Peyer's patch (tissue), 4 donors: ENCODE data around the gene TRIM5. TPM values are rescaled to one million over a fixed set of nuclear protein-coding genes. Genes with fewer than 3 reads are reported as not detected.
"Not testable (repeated sequence)": the region's sequence is repeated elsewhere in the genome, so short reads cannot be mapped to it uniquely, and the experiment has no call there.

ENCODE experiments used
- DNase-seq, 3 donors: peaks; one replicate each; pipeline ENCODE4 v3.0.0-alpha.2; 2017 to 2019
- H3K27ac ChIP-seq, 4 donors: fragments of 200-600 bp; sonication (generic); one replicate each; pipeline ENCODE4 v1.5.1; 2016 to 2019
- H3K27me3 ChIP-seq, 2 donors: fragments of 200-600 bp; sonication (generic); one replicate each; pipeline ENCODE4 v1.5.1; 2019
- H3K36me3 ChIP-seq, 3 donors: fragments of 200-600 bp; sonication (generic); one replicate each; pipeline ENCODE4 v1.5.1; 2016 to 2019
- H3K4me1 ChIP-seq, 4 donors: fragments of 200-600 bp; sonication (generic); one replicate each; pipeline ENCODE4 v1.5.1; 2016 to 2019
- H3K4me3 ChIP-seq, 4 donors: fragments of 200-600 bp; sonication (generic); 1 replicate in 3 of 4; 2 replicates in 1 of 4; pipeline ENCODE4 v1.5.1; 2016 to 2019; ENCODE audit warnings: mild to moderate bottlenecking in 1 of 4
- H3K9me3 ChIP-seq, 4 donors: fragments of 200-600 bp; sonication (generic); one replicate each; pipeline ENCODE4 v1.5.1; 2016 to 2019; ENCODE audit warnings: mild to moderate bottlenecking in 1 of 4
- POLR2A ChIP-seq, 2 donors: fragments of 450-650 bp; IDR thresholded peaks; one replicate each; pipeline ENCODE4 v1.5.1; 2017; ENCODE audit warnings: antibody characterized with exemption in 2 of 2, mild to moderate bottlenecking in 2 of 2, moderate library complexity in 2 of 2
- total RNA-seq, 4 donors: library from RNA; depleted of rRNA; stranded (reverse); fragments of >200 nt; gene quantifications; one replicate each; pipeline ENCODE4 v1.1.0, GENCODE V29; 2016
- TF ChIP-seq, protein P1 (sequence below), 6 experiments: fragments of 450-650 bp in 4 of 6; fragments of 200-600 bp in 2 of 6; sonication (generic) in 1 of 6; IDR thresholded peaks; one replicate each; pipeline ENCODE4 v1.5.1; 2017 to 2019; ENCODE audit warnings: antibody characterized with exemption in 6 of 6, mild to moderate bottlenecking in 3 of 6, moderate library complexity in 1 of 6

The TRIM5 gene, protein sequence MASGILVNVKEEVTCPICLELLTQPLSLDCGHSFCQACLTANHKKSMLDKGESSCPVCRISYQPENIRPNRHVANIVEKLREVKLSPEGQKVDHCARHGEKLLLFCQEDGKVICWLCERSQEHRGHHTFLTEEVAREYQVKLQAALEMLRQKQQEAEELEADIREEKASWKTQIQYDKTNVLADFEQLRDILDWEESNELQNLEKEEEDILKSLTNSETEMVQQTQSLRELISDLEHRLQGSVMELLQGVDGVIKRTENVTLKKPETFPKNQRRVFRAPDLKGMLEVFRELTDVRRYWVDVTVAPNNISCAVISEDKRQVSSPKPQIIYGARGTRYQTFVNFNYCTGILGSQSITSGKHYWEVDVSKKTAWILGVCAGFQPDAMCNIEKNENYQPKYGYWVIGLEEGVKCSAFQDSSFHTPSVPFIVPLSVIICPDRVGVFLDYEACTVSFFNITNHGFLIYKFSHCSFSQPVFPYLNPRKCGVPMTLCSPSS
- 10 to 100 TPM in 3 of 4 donors, 1 to 10 TPM in 1; 8.1 to 55.3 (median 21.3) TPM for total RNA-seq

DNA sequence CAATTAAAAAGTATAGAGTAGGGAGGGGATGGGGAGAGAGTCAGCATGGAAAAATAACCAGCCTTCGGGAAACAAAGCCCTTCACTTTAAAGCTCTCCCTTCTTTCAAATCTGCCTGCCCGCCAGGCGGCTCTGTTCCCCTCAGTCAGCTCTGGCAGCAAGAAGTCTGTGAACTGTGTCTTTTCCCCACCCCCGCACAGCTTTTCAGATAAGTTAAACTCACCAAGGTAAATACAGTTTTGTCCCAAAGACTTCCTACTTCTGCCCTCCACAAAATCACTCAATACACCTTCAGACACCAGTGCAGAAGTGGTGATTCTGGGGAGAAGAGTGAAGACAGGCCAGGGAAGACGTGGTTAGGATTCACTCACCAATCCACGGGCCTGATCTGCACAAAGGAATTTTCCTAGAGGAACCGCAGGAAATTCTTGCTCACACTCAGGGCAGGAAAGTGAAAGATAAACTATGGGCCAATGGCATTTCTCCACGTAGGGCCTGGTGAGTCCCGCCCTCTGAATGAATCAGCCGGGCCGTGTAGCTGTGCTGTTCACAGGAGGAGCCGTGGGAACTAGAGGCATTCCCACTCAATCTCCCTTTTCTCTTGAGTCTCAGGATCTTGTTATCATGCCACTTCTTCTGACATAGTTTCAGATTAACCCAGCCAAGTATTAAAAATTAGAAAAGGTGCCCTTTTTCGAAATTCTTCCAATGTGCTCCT lies at the start of gene TRIM5:
TRIM5 (minus strand) TSS at position 429 of the 717 bp plus-strand sequence. CDS start 4,897 bp downstream, outside the sequence.
- Histone ChIP-seq H3K27me3 (no peaks in the 10 kb centered on the region), H3K27ac (peak within 1 kb of the TSS; percentile 76 to 88 (median 84)), H3K9me3 (no peaks in the 10 kb centered on the region), H3K4me1 (peaks cover 0 to 15% (median 6%) of the 10 kb centered on the region in 4 donors), H3K4me3 (peak within 1 kb of the TSS; percentile 43 to 60 (median 50)), H3K36me3 (peaks cover 0 to 2% (median 0%) of the 10 kb centered on the region in 3 donors)
- peak; percentile 83 to 94 (median 91) for DNase-seq
- TF ChIP-seq, protein P1, sequence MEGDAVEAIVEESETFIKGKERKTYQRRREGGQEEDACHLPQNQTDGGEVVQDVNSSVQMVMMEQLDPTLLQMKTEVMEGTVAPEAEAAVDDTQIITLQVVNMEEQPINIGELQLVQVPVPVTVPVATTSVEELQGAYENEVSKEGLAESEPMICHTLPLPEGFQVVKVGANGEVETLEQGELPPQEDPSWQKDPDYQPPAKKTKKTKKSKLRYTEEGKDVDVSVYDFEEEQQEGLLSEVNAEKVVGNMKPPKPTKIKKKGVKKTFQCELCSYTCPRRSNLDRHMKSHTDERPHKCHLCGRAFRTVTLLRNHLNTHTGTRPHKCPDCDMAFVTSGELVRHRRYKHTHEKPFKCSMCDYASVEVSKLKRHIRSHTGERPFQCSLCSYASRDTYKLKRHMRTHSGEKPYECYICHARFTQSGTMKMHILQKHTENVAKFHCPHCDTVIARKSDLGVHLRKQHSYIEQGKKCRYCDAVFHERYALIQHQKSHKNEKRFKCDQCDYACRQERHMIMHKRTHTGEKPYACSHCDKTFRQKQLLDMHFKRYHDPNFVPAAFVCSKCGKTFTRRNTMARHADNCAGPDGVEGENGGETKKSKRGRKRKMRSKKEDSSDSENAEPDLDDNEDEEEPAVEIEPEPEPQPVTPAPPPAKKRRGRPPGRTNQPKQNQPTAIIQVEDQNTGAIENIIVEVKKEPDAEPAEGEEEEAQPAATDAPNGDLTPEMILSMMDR (IDR thresholded peaks at IDR 0.05), result peak; percentile 27 to 71 (median 60)
- TF ChIP-seq POLR2A (IDR thresholded peaks at IDR 0.05), result peak in 1 of 2 donors; percentile 65

DNA sequence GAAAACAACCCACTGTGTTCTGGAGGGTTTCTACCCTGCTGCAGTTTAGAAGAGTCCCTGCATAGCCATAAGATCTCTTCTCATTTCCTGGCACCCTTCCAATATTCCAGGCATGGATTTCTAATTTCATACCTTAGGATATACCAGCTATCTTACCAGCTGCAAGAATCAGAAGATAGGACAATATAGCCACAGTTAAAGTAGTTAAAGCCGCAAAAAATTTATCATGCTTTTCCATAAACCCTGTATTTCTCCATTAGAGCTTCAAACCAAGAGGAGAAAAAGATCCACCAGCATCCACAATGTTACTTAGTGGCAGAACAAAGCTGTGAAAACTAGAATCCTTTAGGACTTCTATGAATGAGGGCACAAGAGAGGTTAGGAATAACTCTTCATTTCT lies 42.8 kb upstream of the TRIM5 start:
- no peaks in the 10 kb centered on the region for H3K9me3 ChIP-seq
- H3K4me1 ChIP-seq, result no peaks in the 10 kb centered on the region
- H3K27ac ChIP-seq, result no peak overlapping the region
- no peak for DNase-seq
- H3K4me3 ChIP-seq, result no peak overlapping the region
- no peaks in the 10 kb centered on the region for H3K36me3 ChIP-seq
- TF ChIP-seq, protein P1 (IDR thresholded peaks at IDR 0.05), result no peak
- no peak for TF ChIP-seq POLR2A (IDR thresholded peaks at IDR 0.05)
- H3K27me3 ChIP-seq, result no peaks in the 10 kb centered on the region

DNA sequence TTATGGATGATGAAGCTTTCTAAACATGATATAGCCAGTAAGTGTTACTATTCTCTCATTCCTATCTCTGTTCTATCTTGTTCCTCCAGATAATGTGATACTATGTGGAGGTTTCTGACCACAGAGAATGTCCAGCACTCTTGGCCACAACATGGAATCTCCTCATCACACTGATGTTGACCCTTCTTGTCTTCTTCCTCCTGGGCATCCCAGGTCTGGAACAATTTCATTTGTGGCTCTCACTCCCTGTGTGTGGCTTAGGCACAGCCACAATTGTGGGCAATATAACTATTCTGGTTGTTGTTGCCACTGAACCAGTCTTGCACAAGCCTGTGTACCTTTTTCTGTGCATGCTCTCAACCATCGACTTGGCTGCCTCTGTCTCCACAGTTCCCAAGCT lies 41.5 kb upstream of the TRIM5 start:
- TF ChIP-seq, protein P1 (IDR thresholded peaks at IDR 0.05), result no peak
- no peak for TF ChIP-seq POLR2A (IDR thresholded peaks at IDR 0.05)
- Histone ChIP-seq H3K27ac (no peak overlapping the region), H3K4me1 (no peaks in the 10 kb centered on the region), H3K27me3 (no peaks in the 10 kb centered on the region), H3K4me3 (no peak overlapping the region), H3K36me3 (no peaks in the 10 kb centered on the region), H3K9me3 (no peaks in the 10 kb centered on the region)
- DNase-seq, result no peak

DNA sequence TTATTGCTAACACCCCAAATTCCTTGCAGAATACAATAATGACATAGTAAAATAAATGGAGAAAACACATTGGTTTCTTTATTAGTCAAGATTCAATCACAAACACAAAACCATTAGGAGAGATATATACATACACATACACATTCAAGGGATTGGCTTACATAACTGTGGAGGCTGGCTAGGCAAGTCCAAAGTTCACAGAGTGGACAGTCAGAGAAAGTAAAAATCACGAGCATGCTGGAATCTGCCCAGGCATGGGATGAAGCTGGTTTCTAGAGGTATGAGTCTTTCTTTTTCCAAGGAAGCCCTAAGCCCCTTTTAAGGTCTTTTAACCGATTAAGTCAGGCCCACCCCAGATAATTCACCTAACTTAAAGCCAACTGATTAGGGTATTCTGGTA lies 37.7 kb upstream of the TRIM5 start:
- DNase-seq, result no peak
- no peaks in the 10 kb centered on the region for H3K36me3 ChIP-seq
- no peaks in the 10 kb centered on the region for H3K4me1 ChIP-seq
- no peak overlapping the region for H3K4me3 ChIP-seq
- H3K27ac ChIP-seq, result no peak overlapping the region
- no peaks in the 10 kb centered on the region for H3K27me3 ChIP-seq
- TF ChIP-seq POLR2A (IDR thresholded peaks at IDR 0.05), result no peak
- TF ChIP-seq, protein P1 (IDR thresholded peaks at IDR 0.05), result no peak
- no peaks in the 10 kb centered on the region for H3K9me3 ChIP-seq

DNA sequence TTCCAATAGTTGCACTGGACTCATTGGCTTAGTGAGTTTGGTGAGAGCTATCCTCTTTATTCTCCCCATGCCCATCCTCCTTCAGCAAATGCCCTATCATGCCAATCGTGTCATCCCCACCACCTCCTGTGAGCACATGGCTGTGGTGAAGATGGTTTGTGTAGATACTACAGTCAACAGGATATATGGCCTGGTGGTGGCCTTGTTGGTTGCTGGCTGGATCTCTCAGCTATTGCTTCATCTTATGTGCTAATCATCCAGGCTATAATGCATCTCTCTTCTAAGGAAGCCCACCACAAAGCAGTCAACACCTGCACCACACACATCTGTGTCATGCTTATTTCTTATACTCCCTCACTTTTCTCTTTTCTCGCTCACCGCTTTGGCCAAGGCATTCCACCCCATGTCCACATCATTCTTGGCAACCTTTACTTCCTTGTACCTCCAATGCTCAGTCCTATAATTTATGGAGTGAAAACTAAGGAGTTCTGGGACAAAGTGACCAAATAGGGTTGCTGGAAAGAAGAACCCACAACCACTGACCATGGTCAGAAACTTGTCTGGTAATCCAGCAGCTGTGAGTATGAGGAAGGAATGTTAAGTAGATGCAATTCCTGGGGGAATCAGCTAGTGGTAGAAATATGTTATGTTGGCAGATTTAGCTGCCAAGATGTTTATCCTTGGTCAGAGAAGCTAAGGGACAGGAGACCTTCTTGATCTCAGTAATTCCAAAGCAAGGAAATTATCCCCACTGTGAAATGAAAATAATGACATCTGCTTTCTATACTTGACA lies 35.0 kb upstream of the TRIM5 start:
- H3K4me1 ChIP-seq, result no peaks in the 10 kb centered on the region

DNA sequence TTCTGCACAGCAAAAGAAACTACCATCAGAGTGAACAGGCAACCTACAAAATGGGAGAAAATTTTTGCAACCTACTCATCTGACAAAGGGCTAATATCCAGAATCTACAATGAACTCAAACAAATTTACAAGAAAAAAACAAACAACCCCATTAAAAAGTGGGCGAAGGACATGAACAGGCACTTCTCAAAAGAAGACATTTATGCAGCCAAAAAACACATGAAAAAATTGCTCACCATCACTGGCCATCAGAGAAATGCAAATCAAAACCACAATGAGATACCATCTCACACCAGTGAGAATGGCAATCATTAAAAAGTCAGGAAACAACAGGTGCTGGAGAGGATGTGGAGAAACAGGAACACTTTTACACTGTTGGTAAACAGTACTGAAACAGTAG lies 31.6 kb upstream of the TRIM5 start:
- not testable (repeated sequence) for DNase-seq, H3K4me3 ChIP-seq, H3K27me3 ChIP-seq, H3K36me3 ChIP-seq, H3K27ac ChIP-seq, H3K4me1 ChIP-seq, H3K9me3 ChIP-seq

More for the DNA sequence above, 35.0 kb upstream of the TRIM5 start:
- no peaks in the 10 kb centered on the region for H3K27me3 ChIP-seq
- no peaks in the 10 kb centered on the region for H3K36me3 ChIP-seq
- no peak overlapping the region for H3K27ac ChIP-seq
- DNase-seq, result no peak
- no peak overlapping the region for H3K4me3 ChIP-seq
- no peaks in the 10 kb centered on the region for H3K9me3 ChIP-seq
- no peak for TF ChIP-seq POLR2A (IDR thresholded peaks at IDR 0.05)
- TF ChIP-seq, protein P1 (IDR thresholded peaks at IDR 0.05), result no peak
